GM18858 (cell line): ENCODE data around the gene NAT8L.

Experiments
- ATAC-seq: cut with Tn5 transposase; IDR thresholded peaks from one replicate; pipeline ENCODE4 v1.9.1; 2021; ENCODE audit not compliant: unreplicated experiment

Gene NAT8L

GRCh38 chr4:2073808-2074481, 14.8 kb downstream of the NAT8L start:
- ATAC-seq, result no peak

- ATAC-seq, result no peak
Measured at GRCh38 chr4:2074588-2074987, 15.5 kb downstream of the NAT8L start.

- no peak for ATAC-seq
Measured at GRCh38 chr4:2075171-2075986, 16.3 kb downstream of the NAT8L start.

GRCh38 chr4:2075987-2076907, 17.1 kb downstream of the NAT8L start:
- ATAC-seq, result no peak

GRCh38 chr4:2076908-2077536, 17.9 kb downstream of the NAT8L start:
- ATAC-seq, result no peak

DNA sequence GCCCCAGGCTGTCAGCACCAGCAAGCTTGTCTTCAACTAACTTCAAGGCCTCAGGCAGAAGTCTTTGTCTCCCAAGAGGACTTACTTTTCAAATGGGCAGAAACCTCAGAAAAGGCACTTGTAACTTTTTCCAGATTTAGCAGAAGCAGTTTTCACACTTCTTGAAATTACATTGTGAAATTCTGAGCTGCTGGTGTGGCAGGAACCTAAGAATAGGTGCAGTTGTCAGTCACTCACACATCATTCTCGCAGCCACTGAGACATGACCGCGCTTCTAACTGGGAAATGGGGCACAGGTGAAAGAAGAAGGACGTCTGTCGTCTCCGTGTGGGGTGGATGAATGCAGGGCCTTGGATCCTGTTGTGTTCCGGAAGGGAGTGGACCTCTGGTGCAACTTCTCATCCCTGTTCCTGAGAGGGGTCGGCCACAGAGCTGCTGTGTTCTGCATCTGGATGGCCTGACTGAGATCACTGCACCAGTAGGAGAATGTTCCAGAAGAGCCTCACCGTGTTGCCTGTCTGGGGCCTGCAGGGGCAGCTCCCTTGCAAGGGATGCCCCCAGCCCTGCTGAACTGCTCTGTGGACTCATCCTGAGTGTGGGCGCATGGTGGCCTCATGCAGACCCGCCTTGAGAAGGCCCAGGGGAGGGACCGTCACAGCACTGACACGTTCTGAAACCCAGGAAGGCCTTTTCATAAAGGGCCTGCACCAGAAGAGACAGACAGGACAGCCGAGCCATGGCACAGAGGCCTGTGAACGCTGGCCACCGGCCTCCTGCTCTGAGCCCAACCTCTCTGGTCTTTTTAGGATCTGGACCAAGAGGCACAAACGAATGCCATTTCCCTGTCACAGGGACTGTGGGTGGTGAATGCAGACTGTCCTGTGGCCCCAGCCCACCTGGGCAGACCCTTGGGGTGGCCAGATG, 18.7 kb downstream of the NAT8L start:
- ATAC-seq, result no peak

GRCh38 chr4:2078584-2078983, 19.5 kb downstream of the NAT8L start:
- no peak for ATAC-seq

GRCh38 chr4:2079006-2079405, 19.9 kb downstream of the NAT8L start:
- ATAC-seq, result no peak

GRCh38 chr4:2079926-2080325, 20.8 kb downstream of the NAT8L start:
- ATAC-seq, result no peak

GRCh38 chr4:2080429-2081300, 21.5 kb downstream of the NAT8L start:
- ATAC-seq, result no peak

DNA sequence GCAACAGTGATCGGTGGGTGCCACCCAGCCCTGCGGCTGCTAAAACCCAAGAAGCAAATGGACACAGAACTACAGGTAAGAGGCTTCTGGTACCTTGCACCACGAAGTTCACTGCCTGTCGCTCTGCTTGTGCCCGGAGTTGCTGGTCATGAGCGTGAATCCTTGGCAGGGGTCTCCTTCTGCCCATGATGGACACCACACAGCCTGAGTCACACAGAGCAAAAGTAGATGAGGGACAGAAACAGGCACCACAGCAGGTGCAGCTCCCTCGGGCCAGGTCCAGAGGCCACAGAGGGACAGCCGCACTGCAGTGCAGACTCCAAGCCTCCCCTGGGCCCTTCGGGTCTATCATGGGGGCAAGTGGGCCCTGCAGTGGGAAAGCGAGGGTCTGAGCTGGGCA, 22.4 kb downstream of the NAT8L start:
- no peak for ATAC-seq

DNA sequence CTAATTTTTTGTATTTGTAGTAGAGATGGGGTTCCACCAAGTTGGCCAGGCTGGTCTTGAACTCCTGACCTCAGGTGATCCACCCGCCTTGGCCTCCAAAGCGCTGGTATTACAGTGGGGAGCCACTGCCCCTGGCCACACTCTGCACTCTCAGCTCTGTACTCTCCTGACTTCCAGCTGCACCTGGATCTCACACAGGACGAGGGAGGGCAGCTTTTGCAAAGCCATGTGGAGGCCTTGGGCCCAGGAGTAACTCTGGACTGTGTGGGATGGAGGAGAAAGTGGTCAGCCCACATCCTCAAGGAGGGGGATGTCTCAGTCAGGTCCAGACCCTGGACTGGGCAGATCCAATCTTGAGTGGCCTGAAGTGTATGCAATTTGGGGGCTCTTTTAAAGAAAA, 23.0 kb downstream of the NAT8L start:
- ATAC-seq, result no peak

GRCh38 chr4:2082627-2083026, 23.5 kb downstream of the NAT8L start:
- ATAC-seq, result no peak

GRCh38 chr4:2083116-2083825, 24.1 kb downstream of the NAT8L start:
- no peak for ATAC-seq

DNA sequence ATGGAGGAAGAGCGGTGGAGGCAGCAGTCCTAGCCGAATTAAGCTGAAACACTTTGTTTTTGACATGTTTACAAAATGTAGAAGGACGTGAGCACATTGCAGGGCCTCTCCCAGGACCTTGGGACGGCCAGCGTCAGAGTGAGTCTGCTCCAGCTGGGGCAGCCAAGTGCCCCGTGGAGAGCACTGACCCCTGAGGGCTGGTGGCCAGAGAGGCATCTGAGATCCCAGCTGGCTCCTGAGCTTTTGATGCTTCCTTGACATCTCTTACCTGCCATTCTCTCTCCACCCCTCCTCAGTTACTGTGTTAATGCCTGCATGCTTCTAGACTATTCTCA, 24.7 kb downstream of the NAT8L start:
- no peak for ATAC-seq

DNA sequence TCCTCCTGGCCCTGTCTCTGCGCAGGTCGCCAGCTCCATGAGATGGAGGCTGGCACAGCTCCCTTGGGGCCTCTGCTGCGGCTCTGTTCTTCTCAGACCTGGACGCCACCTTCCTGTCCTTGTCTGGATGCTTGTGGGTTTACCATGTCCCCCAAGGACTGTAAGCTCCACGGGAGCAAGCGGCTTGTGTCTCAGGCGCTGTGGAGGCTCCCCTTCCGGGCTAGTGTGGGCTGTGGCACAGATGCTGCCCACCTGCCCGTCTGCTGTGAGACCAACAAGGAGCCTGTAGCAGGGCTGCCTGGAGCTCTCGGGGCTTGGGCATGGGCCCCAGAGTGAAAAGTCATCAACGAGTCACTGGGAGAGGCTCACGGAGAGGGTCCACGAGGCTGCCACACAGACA, 25.2 kb downstream of the NAT8L start:
- ATAC-seq, result no peak

DNA sequence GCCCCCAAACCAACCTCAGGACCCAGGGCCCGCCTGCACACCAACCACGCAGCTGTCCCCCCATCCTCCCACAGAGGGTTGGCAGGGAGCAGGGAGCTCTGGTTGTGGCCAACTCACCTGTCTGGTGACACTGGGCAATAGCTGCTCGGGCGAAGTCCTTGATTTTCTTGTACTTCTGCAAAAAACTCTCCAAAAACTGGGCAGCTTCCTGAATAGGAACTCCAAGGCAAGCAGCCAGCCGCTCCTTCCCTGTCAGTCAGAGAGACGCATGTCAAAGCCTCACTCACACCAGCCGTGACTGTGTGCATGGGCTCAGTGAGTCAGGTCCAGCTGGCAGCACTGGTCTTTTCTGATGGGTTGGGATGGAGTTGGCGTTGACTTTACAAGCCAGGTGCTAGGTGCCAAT, 26.4 kb downstream of the NAT8L start:
- no peak for ATAC-seq

GRCh38 chr4:2087170-2087569, 28.0 kb downstream of the NAT8L start:
- no peak for ATAC-seq

DNA sequence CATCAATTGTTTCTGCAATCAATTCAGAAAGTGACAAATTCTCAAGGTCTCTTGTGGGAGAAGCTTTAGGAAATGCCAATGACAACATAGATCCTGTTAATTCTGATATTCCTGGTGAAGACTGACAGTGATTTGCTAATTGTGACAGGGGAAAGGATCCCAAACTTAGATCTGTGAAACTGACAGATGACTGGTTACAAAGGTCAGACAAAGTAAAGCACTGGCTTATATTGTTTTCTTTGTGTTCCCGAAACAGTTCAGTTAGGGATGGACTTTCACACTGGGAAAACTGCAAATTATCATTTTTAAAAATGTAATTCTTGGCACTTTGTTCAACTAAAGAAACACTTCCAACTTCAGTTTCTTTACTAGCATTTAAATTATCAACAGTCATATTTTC, 30.1 kb downstream of the NAT8L start:
- no peak for ATAC-seq
